NCI-H446 treated with DMSO at 0.1 percent for 48 hours (cell line): Measurements from ENCODE around the gene LDLRAD3.

ENCODE experiments used
- DNase-seq: peaks from one replicate; lab custom pipeline; 2025; lab: John Stamatoyannopoulos, UW

The LDLRAD3 gene

DNA sequence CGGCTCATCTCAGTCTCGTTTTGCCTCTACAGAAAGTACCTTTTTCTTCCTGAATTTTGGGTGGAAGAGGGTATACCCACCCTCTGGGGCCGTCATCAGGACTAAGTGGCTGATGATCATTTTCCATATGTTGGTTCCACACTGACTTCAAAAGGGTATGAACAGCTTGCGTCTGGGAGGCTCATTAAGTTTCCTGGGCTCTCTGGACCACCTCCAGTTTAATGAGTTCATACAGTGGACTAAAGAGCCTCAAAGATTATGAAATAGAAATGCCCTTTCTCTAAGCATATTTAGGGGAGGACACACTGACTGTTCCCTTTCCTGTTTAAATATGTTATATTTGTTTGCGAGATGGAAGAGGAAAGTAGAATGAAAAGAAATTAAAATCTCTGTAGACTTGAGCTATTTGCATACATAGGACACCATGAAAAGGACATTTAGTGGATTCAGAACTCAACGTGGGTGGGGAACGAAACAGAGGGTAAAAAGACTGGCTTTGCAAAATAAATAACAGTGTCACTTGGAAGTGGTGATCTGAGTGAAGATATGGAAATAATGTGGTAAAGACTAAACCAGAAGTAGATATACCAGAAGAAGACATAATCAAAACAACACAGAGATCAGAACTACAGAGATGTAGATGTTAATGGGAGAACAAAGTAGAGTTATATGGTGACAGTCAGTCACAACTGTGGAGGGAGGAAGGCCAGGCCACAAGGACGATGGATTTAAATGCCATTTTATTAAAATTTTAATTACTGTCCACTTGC is 18.7 kb downstream of the LDLRAD3 start:
- peak; percentile 91 for DNase-seq

- DNase-seq, result no peak
These were observed 20.0 kb downstream of the LDLRAD3 start for GRCh38 chr11:35963911-35964310.

GRCh38 chr11:35964841-35965240 is 21.0 kb downstream of the LDLRAD3 start:
- DNase-seq, result no peak

DNA sequence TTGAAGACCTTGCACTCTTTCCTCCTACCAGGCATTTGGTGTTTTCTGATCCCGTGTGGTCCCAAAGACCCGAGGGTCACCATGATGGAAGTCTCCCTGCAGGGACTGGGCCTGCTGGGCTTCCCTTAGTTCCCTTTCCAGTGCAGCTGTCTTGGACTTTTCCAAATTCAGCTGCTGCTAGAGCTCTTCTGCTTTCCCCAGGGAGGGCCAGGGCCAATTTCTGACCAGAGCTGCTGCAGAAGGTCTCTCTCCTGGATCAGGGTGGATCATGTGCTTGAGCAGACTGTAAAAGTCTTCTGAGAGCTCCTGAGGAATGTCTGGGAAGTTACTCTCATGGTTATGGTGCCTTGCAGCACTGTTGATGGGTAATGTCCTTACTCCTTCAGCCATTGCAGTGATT is 23.2 kb downstream of the LDLRAD3 start:
- no peak for DNase-seq

GRCh38 chr11:35968386-35969088 is 24.7 kb downstream of the LDLRAD3 start:
- peak; percentile 86 for DNase-seq

DNA sequence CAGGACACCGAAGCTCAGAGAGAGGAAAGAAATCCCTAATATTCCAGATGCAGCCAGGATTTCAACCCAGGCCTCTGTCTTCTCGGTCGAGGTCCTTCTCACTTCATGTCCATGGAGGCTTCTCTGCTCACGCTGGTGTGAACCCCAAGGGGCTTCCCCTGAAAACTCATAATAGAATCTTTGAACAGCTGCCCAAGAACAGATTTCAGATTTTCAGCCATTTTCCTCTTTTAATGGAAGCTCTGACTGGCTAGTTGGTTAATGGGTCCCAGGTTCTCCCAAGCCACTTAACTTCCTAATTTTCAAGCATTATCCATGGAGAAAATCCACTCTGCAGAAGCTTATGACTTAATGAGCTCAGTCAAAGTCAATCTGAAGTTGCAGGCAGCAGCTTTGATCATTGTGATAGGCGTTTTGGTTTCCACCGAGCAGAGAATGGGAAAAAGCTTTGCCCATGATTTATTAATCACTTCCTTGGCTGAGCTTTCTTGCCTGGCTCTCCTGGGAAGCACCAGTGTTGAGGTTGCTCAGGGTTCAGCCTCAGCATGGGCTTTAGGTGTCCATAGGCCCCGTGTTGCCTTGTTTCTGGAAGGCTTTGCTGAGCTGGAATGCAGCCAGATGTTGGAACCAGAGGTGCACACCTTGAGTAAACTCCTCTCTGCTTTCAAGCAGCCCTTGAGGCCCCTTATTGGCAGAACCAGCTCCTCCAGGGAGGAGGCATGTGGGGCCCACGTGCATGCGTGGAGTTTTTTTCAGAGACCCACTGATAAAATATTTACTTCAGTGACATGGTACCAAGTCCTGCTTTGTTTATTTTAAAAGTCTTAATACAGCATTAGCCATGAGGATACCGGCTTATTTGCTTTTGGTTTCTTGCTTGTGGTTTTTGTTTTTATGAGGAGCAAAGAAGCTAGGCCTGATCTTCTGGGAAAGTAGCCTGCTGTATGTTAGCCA is 25.5 kb downstream of the LDLRAD3 start:
- peak; percentile 12 for DNase-seq

DNA sequence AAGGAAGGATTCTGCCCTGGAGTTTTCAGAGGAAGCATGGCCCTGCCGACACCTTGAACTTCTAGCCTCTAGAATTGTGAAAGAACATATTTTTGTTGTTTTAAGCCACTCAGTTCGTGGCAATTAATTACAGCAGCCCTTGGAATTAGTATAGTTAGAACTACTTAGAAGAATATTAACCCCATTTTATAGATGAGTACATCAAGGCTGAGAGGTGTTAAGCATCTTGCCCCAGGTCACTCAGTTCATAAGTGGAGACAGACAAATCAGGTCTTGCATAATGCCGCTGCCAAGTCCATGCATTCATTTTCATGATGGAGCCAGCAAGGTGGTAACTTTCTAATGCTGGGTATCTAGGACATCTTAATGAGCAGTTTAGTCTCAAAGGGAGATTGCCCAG is 26.6 kb downstream of the LDLRAD3 start:
- no peak for DNase-seq

- no peak for DNase-seq
These were observed 28.1 kb downstream of the LDLRAD3 start for GRCh38 chr11:35971841-35972422.

- DNase-seq, result no peak
These were observed 31.2 kb downstream of the LDLRAD3 start for GRCh38 chr11:35974882-35975589.

GRCh38 chr11:35976434-35976833 is 32.6 kb downstream of the LDLRAD3 start:
- no peak for DNase-seq

GRCh38 chr11:35978183-35978582 is 34.3 kb downstream of the LDLRAD3 start:
- no peak for DNase-seq

DNA sequence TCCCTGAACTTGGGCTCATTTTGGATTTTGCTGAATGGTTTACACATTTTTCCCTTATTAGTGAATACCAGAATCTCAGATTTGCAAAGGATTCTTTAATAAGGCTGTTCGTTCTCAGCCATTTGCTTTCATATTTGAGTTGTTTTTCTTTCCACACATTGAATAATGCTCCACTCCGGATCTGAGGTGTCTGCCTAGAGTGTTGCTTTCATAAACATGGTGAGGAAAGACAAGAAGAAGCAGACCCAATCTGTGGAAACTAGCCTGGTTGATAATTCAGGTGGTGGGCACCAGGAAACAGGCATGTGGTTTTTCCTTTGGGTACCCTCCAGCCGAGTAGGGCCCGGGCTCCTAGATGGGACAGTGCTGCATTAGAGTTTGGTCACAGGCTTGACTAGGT is 35.0 kb downstream of the LDLRAD3 start:
- no peak for DNase-seq

GRCh38 chr11:35980686-35981390 is 37.0 kb downstream of the LDLRAD3 start:
- DNase-seq, result no peak

DNA sequence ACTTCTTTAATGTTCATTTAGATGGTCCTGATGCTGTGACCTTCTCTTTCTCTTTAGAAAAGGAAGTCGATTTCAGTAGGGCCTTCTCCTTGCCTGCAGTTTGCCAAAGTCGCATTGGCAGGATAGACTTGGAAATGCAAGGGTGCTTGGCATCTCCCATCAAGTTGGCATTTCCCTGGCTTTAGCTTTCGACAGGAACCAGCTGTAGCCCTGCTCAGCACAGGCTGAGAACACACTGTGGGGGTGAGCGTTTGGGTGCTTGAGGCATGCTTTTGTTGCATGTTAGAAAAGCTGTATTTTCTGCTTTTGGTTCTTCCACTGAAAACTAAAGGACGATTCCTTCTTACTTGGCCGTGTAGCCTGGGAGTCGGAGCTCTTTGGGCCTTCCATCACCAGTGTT is 37.7 kb downstream of the LDLRAD3 start:
- DNase-seq, result peak; percentile 67

DNA sequence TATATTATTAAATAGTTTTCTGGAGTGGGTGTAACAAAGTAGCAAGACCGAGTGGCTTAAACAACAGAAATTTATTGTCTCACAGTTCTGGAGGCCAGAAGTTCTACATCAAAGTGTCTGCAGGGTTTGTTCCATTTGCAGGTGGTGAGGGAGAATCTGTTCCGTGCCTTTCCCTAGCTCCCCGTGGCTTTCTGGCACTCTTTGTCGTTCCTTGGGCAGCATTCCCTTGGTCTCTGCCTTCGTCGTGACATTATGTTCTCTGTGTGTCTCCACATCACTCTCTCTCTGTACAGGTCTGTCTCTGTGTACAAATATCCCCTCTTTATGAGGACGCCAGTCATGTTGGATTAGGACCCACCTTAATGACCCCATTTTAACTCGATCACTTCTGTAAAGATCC is 38.2 kb downstream of the LDLRAD3 start:
- DNase-seq, result no peak

- DNase-seq, result no peak
These were observed 40.1 kb downstream of the LDLRAD3 start for GRCh38 chr11:35983981-35984380.

DNA sequence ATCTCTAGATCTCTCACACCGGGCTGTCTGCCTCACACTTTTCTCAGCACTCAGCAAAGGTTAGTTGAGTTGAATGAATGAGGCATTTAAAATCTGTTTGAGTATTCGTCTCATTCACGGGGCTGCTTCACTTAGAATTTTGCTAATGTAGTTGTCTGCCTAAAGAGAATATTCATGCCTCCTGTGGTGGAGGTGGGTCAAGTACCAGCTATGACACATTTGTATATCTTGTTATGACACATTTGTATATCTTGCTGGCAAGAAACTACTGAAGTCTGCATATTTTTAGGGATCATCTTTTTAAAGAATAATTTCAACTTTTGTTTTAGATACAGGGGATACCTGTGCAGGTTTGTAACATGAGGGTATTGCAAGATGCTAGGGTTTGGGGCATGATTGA is 43.1 kb downstream of the LDLRAD3 start:
- no peak for DNase-seq

DNA sequence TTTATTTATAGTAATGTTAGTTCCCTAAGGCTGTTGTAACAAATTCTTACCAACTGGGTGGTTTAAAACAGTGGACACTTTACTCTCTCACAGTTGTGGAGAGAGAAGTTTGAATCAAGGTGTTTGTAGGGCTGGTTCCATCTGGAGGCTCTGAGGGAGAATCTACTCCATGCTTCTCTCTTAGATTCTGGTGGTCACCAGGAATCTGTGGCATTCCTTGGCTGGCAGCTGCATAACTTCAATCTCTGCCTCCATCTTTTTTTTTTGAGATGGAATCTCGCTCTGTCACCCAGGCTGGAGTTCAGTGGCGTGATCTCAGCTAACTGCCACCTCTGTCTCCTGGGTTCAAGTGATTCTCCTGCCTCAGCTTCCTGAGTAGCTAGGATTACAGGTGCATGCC is 46.3 kb downstream of the LDLRAD3 start:
- no peak for DNase-seq

GRCh38 chr11:35990816-35991215 is 47.0 kb downstream of the LDLRAD3 start:
- DNase-seq, result no peak

- no peak for DNase-seq
These were observed 48.7 kb downstream of the LDLRAD3 start for GRCh38 chr11:35992548-35992947.

GRCh38 chr11:35994421-35994820 is 50.6 kb downstream of the LDLRAD3 start:
- no peak for DNase-seq
